ENCODE results near the gene PKN3.
"Not testable (repeated sequence)": the region's sequence is repeated elsewhere in the genome, so short reads cannot be mapped to it uniquely, and the experiment has no call there.

PKN3 gene

DNA sequence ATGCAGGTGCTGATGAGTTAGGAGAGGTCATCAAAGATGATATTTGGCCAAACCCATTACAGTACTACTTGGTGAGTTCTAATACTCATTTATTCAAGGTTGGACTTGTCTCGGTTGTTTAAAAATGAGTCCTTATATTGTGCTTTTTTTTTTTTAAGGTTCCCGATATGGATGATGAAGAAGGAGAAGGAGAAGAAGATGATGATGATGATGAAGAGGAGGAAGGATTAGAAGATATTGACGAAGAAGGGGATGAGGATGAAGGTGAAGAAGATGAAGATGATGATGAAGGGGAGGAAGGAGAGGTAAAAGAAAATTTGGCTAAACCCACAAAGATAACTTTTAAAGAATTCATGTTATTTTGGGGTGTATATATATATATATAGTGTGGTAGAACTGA, 8.6 kb upstream of the PKN3 start:
- DNase-seq (ENCODE audit: low read depth in 2 of 2), result not testable (repeated sequence)

- no peak for DNase-seq (ENCODE audit: low read depth in 2 of 2)
These were observed 8.0 kb upstream of the PKN3 start for GRCh38 chr9:128694344-128694743.

GRCh38 chr9:128696923-128697707, 5.2 kb upstream of the PKN3 start:
- DNase-seq (ENCODE audit: low read depth in 2 of 2), result no peak

- not testable (repeated sequence) for DNase-seq (ENCODE audit: low read depth in 2 of 2)
These were observed 3.1 kb upstream of the PKN3 start for GRCh38 chr9:128699096-128699795.

DNA sequence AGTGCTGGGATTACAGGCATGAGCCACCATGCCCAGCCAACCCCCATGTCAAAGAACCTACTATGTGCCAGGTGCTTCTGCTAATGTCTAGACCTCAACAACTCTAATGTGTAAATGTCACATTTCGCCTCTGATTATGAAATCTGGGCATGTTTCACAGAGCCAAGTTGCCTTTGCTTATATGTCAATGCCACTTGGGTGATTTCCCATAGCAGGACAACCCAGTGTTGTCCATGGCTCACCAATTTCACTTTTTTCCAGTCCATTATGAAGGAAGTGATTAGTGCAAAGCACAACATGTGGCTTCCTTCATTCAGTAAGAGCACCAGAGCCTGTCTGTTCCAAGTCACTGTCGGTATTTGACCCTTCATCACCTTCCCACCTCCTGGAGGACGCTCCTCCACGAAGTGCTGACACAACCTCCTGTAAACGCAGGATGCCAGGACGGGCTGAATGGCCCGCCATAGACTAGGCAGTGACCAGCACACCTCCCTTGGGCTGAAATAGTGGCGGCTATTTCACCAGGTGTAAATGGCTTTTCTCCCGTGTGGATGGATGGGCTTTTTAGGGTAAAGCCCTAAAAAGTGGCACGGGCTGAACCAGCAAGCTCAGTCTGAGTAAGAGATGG, 962 bp upstream of the PKN3 start:
- no peak for DNase-seq (ENCODE audit: low read depth in 2 of 2)

DNA sequence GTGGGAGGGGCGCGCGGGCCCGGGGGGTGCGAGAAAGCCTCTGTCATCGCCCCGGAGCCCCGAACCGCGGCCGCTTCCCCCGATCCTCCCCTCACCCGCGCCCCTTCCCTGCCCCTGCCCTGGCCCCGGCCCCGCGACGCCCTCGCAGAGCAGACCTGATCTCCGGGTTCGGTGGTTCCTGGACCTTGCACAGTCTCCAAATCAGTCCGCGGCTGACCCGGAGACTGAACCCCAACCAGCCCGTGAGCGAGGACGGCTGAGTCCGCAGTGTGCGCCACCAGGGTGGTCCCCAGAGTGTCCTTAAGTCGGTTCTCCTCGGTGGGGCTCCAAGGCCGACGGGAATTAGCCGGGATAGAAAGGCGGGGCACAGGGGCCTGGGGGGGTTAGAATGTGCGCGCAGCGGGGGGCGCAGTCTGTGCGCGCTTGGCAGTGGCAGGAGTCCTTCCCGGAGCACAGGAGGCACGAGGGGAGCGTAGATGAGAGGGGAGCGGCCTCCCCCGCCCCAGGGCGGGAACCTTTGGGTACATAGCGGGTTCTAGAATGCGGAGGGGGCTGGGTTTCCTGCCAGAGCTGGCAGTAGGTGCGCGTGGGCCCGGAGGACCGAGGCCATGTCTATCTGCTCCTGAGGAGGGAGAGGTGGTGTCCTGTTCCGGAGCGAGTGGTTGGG, 779 bp downstream of the PKN3 start:
- DNase-seq (ENCODE audit: low read depth in 2 of 2), result no peak

DNA sequence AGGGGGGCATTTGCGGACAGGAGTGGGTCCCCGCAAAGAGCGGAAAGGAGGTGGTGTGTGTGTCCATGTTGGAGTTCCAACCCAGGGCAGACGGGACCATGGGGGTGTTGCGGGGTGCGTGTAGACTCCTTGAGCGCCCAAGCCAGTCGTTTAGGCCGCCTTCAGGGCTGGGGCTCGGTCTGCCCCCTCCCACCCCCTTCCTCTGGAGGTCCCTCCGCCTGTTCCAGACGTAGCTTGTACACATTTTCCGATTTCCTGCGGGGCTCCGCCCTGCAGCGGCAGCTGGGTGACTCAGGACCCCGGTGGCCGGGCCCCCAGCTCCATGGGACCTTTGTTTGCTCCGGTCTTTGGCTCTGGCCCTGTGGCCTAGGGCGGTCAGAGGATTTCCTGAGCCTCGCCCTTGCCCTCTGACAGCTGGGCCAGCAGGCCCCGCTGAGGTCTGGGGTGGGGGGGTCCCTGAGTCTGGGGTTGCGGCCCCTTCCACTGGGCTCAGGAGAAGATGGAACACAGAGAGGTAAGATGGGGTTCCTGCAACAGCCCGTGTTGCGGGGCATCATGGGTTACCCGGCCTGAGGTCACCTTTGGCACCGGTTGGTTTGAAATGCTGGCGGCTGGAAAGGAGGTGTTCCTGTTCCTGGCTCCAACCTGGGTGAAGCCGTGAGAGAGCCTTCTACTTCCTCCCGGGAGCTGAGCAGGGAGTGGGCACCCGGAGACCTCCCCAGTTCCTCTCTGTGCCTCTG, 1.5 kb downstream of the PKN3 start:
- no peak for DNase-seq (ENCODE audit: low read depth in 2 of 2)

GRCh38 chr9:128704356-128704670, 2.0 kb downstream of the PKN3 start:
- DNase-seq (ENCODE audit: low read depth in 2 of 2), result no peak

GRCh38 chr9:128705051-128705965, 3.0 kb downstream of the PKN3 start:
- no peak for DNase-seq (ENCODE audit: low read depth in 2 of 2)

DNA sequence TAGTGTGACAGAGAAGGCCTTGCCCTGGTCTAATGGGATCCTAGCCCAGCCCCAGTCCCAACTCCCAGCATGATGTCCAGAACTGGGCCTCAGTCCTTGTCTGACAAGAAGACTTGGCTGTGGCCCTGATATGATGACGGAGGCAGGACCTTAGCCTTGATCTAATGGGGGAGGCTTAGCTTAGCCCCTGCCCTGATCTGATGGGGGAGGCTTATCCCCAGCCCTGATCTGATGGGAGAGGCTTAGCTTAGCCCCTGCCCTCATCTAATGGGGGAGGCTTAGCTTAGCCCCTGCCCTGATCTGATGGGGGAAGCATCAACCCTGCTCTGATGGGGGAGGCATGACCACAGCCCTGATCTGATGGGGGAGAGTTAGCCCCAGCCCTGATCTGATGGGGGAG, 3.7 kb downstream of the PKN3 start:
- DNase-seq (ENCODE audit: low read depth in 2 of 2), result no peak

DNA sequence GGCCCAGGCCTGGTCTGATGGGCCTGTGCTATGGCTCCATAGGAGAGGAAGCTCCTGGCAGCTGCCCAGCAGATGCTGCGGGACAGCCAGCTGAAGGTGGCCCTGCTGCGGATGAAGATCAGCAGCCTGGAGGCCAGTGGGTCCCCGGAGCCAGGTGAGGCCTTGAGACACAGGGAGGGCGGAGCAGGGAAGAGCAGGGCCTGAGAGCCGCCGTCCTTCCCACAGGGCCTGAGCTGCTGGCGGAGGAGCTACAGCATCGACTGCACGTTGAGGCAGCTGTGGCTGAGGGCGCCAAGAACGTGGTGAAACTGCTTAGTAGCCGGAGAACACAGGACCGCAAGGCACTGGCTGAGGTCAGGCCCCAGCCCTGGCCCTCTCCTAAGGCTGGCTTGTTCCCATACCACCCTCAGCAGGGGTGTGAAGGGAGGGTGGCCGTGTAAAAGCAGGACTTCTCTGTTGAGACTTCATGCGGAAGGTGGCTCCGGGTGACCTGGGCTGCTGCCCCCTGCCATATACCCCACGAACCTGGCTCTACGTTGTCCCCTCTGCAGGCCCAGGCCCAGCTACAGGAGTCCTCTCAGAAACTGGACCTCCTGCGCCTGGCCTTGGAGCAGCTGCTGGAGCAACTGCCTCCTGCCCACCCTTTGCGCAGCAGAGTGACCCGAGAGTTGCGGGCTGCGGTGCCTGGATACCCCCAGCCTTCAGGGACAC, 4.5 kb downstream of the PKN3 start:
- DNase-seq (ENCODE audit: low read depth in 2 of 2), result no peak

DNA sequence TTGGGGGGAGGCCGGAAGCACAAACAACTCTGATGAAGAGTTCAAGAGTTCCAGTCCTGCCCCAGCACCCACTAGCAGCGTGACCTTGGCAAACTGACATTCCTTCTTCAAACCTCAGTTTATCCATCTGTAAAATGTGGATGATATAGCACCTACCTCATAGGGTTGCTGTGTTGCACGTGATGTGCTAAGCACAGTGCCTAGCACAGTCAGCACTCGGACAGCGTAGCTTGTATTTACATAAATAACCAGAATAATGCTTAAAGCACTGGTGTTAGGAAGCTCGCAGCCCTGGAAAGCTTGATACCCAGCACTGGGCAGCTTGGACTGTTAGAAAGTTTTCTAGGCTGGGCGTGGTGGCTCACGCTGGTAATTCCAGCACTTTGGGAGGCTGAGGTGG, 5.1 kb downstream of the PKN3 start:
- DNase-seq (ENCODE audit: low read depth in 2 of 2), result no peak

DNA sequence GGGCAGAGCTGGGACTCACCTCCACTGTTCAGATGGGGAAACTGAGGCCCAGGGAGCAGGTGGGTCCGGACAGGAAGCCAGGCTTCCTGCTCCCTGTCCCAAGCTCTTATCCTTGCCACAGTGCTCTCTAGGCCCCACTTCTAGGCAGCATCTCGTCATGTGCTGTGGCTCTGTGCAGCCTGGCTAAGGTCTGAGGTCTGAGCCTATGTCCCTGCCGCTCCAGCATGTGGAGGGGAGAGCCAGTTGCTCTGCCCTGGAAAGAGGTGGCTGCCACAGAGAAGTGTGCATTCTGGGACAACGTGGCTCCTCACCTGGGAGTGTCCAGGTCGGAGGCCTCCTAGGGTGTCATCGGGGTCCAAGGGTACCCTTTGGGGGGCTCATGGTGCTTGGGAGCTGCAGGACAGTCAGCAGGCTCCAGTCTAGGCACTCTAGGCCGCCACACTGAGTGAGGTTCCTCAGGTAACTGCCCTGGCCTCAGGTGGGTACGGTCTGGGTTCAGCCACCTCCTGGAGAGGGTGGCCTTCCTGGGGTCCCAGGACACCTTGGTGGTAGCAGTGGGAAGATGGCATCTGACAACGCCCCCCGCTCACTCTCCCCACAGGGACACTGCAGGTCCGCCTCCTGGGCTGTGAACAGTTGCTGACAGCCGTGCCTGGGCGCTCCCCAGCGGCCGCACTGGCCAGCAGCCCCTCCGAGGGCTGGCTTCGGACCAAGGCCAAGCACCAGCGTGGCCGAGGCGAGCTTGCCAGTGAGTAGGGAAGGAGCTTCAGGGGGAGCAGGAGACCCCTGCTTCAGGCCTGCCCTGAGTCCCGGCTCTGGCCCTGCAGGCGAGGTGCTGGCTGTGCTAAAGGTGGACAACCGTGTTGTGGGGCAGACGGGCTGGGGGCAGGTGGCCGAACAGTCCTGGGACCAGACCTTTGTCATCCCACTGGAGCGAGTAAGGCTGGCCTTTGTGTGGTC, 10.4 kb downstream of the PKN3 start:
- no peak for DNase-seq (ENCODE audit: low read depth in 2 of 2)

- DNase-seq (ENCODE audit: low read depth in 2 of 2), result no peak
These were observed 11.1 kb downstream of the PKN3 start for GRCh38 chr9:128713411-128713780.

DNA sequence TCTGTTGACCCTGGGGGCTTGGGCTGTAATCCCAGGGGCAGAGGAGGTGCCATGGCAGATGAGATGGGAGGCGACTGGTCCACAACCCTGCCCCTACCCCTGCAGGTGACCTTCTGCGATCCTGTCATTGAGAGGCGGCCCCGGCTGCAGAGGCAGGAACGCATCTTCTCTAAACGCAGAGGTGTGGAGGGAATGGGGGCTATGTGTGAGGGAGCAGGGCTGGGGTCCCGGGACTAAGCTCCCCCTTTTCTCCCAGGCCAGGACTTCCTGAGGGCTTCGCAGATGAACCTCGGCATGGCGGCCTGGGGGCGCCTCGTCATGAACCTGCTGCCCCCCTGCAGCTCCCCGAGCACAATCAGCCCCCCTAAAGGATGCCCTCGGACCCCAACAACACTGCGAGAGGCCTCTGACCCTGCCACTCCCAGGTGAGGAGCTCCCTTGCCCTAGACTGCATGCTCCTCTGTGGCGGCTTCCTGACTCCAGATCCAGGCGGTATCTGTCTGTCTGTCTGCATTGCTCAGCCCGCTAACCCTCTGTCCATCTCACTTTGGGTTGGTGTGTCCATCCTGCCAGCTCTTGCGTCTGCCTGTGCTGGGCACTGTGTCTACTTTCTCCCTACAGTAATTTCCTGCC, 11.8 kb downstream of the PKN3 start:
- DNase-seq (ENCODE audit: low read depth in 2 of 2), result no peak

GRCh38 chr9:128714586-128715435, 12.5 kb downstream of the PKN3 start:
- DNase-seq (ENCODE audit: low read depth in 2 of 2), result no peak

DNA sequence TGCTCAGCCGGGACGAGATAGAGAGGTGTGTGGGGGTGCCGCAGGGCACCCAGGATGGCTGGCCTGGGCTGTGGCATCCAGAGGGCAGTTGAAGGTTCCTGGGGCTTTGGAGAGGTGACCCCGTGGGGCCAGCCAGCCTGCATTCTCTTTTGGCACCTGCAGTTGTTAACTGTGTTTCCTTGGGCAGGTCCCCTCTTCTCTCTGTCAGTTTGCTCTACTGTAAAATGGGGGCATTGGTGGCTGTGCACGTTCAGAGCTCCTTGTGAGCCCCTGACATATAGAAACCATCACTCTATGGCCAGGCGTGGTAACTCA, 13.1 kb downstream of the PKN3 start:
- DNase-seq (ENCODE audit: low read depth in 2 of 2), result no peak
